Esophagus squamous epithelium (tissue), 5 donors: Measurements from ENCODE around the gene GAS2L1. TPM values are rescaled to one million over a fixed set of nuclear protein-coding genes. Genes with fewer than 3 reads are reported as not detected.

Source experiments
- DNase-seq: peaks from one replicate; lab custom pipeline; 2025; lab: John Stamatoyannopoulos, UW
- H3K27ac ChIP-seq, 4 donors: fragments of 200-600 bp; sonication (generic); one replicate each; pipeline ENCODE4 v1.5.1; 2016 to 2019; ENCODE audit warnings: mild to moderate bottlenecking in 1 of 4
- H3K27me3 ChIP-seq, 4 donors: fragments of 200-600 bp; sonication (generic); 1 replicate in 3 of 4; 2 replicates in 1 of 4; pipeline versions ENCODE4 v1.5.1 to v1.6.0; 2017 to 2021; ENCODE audit warnings: antibody characterized with exemption in 1 of 4
- H3K36me3 ChIP-seq, 3 donors: fragments of 200-600 bp; sonication (generic); one replicate each; pipeline ENCODE4 v1.5.1; 2016 to 2019
- H3K4me1 ChIP-seq, 3 donors: fragments of 200-600 bp; sonication (generic); one replicate each; pipeline ENCODE4 v1.5.1; 2017 to 2019
- H3K4me3 ChIP-seq, 4 donors: fragments of 200-600 bp; sonication (generic); 1 replicate in 3 of 4; 2 replicates in 1 of 4; pipeline ENCODE4 v1.5.1; 2016 to 2019; ENCODE audit warnings: mild to moderate bottlenecking in 2 of 4, moderate library complexity in 1 of 4
- H3K9me3 ChIP-seq, 3 donors: fragments of 200-600 bp; sonication (generic); one replicate each; pipeline ENCODE4 v1.5.1; 2016 to 2019
- CTCF ChIP-seq, 6 experiments: fragments of 450-650 bp in 4 of 6; fragments of 200-600 bp in 2 of 6; sonication (generic) in 2 of 6; IDR thresholded peaks; one replicate each; pipeline ENCODE4 v1.5.1; 2016 to 2019; ENCODE audit warnings: antibody characterized with exemption in 6 of 6, mild to moderate bottlenecking in 4 of 6, moderate library complexity in 4 of 6
- POLR2A ChIP-seq, 4 donors: fragments of 450-650 bp; IDR thresholded peaks; one replicate each; pipeline ENCODE4 v1.6.1; 2017; ENCODE audit warnings: antibody characterized with exemption in 4 of 4, mild to moderate bottlenecking in 4 of 4, moderate library complexity in 3 of 4
- WGBS, 2 donors: methylation state at CpG; one replicate each; pipeline ENCODE4 v1.1.5; 2018; 5-methylcytosine and 5-hydroxymethylcytosine counted together
- intact Hi-C: fragments of 100-400 bp; cut with DNase I; formaldehyde crosslinking; loops from one replicate; pipeline ENCODE4 v1.15.0; 2022
- total RNA-seq, 4 donors: library from RNA; depleted of rRNA; stranded (reverse); fragments of >200 nt; gene quantifications; one replicate each; pipeline ENCODE4 v1.1.0, GENCODE V29; 2016
- donor health status: DM: yes; HTN: yes; CAD: no.

GAS2L1 gene
- total RNA-seq, 4 donors from 2014 or later = 26.9 to 52.1 (median 36.9) TPM

DNA sequence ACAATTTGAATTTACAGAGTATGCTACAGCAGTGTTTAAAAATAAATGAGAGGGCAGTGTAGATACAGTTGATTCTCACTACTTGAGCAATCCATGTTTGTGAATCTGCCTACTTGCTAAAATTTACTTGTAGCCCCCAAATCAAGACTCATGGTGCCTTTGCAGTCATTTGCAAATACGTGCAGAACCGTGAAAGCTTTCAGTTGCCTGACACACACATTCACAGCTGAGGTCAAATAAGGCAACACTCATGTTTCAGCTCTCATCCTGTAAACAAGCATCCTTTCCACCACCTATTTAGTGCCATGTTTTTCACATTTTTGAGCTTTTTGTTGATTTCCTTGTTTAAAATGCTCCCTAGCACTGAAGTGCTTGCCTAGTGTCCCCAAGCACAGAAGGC, 41.6 kb downstream of the GAS2L1 start:
- intact Hi-C loops = no loop called here
- TF ChIP-seq POLR2A (IDR thresholded peaks at IDR 0.05) (no peak), CTCF (IDR thresholded peaks at IDR 0.05) (no peak)
- H3K27ac ChIP-seq = no peak overlapping the region
- no peaks in the 10 kb centered on the region for H3K27me3 ChIP-seq
- no peaks in the 10 kb centered on the region for H3K9me3 ChIP-seq
- 77 to 89% methylated on average over 2 of the region's 2 CpGs for WGBS, 2 donors
- no peak for DNase-seq
- H3K4me3 ChIP-seq = no peak overlapping the region
- peaks cover 0 to 23% (median 0%) of the 10 kb centered on the region in 3 donors for H3K4me1 ChIP-seq
- H3K36me3 ChIP-seq = peaks cover 55 to 100% (median 62%) of the 10 kb centered on the region in 3 donors

DNA sequence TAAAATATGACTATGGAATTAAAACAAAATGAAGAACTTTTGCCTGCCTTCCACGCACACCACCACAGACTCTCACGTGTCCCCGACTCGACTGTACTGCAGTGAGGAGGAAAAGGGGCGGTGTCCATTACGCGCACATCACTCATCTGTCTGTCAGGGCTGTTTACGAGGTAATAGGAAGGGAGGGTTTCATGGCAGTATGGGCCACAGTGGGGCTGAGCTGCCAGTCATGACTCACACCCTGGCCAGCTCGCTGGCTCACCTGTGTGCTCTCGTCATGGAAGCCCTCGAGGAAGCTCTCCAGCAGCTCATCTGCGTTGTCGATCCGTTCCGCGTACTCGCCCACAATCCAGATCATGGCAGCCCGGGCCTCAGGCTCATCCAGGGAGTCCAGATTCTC, 42.5 kb downstream of the GAS2L1 start:
- Histone ChIP-seq H3K27ac (no peak overlapping the region), H3K36me3 (peaks cover 60 to 100% (median 63%) of the 10 kb centered on the region in 3 donors), H3K4me3 (no peak overlapping the region), H3K27me3 (no peaks in the 10 kb centered on the region), H3K9me3 (no peaks in the 10 kb centered on the region), H3K4me1 (peaks cover 0 to 23% (median 0%) of the 10 kb centered on the region in 3 donors)
- no peak for DNase-seq
- TF ChIP-seq CTCF (IDR thresholded peaks at IDR 0.05) (no peak), POLR2A (IDR thresholded peaks at IDR 0.05) (no peak)
- intact Hi-C loops = no loop called here
- WGBS, 2 donors = 83% methylated on average over 11 to 14 of the region's 18 CpGs

GRCh38 chr22:29351042-29351441, 44.6 kb downstream of the GAS2L1 start:
- Histone ChIP-seq H3K36me3 (peaks cover 65 to 100% (median 74%) of the 10 kb centered on the region in 3 donors), H3K4me3 (no peak overlapping the region), H3K27ac (no peak overlapping the region), H3K9me3 (no peaks in the 10 kb centered on the region), H3K4me1 (peaks cover 0 to 13% (median 0%) of the 10 kb centered on the region in 3 donors), H3K27me3 (no peaks in the 10 kb centered on the region)
- TF ChIP-seq CTCF (IDR thresholded peaks at IDR 0.05) = no peak
- TF ChIP-seq POLR2A (IDR thresholded peaks at IDR 0.05) = no peak
- no peak for DNase-seq
- intact Hi-C loops = no loop called here
- 95 to 100% methylated on average over 4 to 6 of the region's 6 CpGs for WGBS, 2 donors

GRCh38 chr22:29351891-29352290, 45.4 kb downstream of the GAS2L1 start:
- Histone ChIP-seq H3K27me3 (no peaks in the 10 kb centered on the region), H3K4me1 (peaks cover 0 to 5% (median 0%) of the 10 kb centered on the region in 3 donors), H3K9me3 (no peaks in the 10 kb centered on the region), H3K4me3 (no peak overlapping the region), H3K27ac (no peak overlapping the region), H3K36me3 (peaks cover 65 to 100% (median 77%) of the 10 kb centered on the region in 3 donors)
- WGBS, 2 donors = 94 to 100% methylated on average over 1 to 9 of the region's 9 CpGs
- no peak for DNase-seq
- TF ChIP-seq CTCF (IDR thresholded peaks at IDR 0.05) (no peak), POLR2A (IDR thresholded peaks at IDR 0.05) (no peak)
- intact Hi-C loops = no loop called here

DNA sequence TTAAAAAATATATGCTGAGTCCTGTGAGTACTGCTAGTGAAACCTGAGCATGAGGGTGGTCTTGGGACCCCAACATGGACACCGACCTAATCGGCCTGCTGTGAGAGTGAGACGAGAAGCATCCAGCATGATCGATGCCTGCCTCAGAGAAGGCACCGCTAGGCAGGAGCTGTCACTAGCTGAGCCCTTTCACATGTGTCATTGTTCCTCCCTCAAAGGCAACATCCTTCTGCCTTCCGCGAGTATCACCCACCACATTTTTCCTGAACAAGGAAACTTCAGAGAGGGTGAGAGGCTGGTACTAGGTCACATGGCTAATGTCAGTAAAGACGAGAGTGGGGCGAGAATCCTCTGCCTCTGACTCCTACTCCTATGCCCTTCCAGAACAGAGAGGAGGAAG, 46.3 kb downstream of the GAS2L1 start:
- Histone ChIP-seq H3K27ac (no peak overlapping the region), H3K36me3 (peaks cover 59 to 100% (median 74%) of the 10 kb centered on the region in 3 donors), H3K9me3 (no peaks in the 10 kb centered on the region), H3K27me3 (no peaks in the 10 kb centered on the region), H3K4me3 (no peak overlapping the region), H3K4me1 (no peaks in the 10 kb centered on the region)
- 90% methylated on average over 9 of the region's 9 CpGs for WGBS, 2 donors
- intact Hi-C loops = no loop called here
- TF ChIP-seq POLR2A (IDR thresholded peaks at IDR 0.05) (no peak), CTCF (IDR thresholded peaks at IDR 0.05) (no peak)
- no peak for DNase-seq
